K562 (cell line): Measurements from ENCODE around the gene RNF26. TPM values are rescaled to one million over a fixed set of nuclear protein-coding genes. Genes with fewer than 3 reads are reported as not detected.

Source experiments
- CHAMP1 ChIP-seq: fragments of 450-650 bp; IDR thresholded peaks from 2 replicates; pipeline ENCODE4 v1.6.1; 2016; ENCODE audit warnings: mild to moderate bottlenecking
- JUND ChIP-seq, 2 experiments: IDR thresholded peaks; 2 replicates in 1 of 2; 3 replicates in 1 of 2; pipeline ENCODE4 v1.6.1; 2011; ENCODE audit warnings: borderline replicate concordance in 2 of 2, low read depth in 2 of 2, low read length in 2 of 2, improper control_type of control experiment in 1 of 2, missing biosample characterization in 1 of 2, missing genetic modification characterization in 1 of 2, missing genetic modification reagents in 1 of 2
- LEF1 ChIP-seq: fragments of 450-650 bp; IDR thresholded peaks from 2 replicates; pipeline ENCODE4 v1.6.1; 2016; ENCODE audit warnings: mild to moderate bottlenecking
- NFE2 ChIP-seq: IDR thresholded peaks from 2 replicates; pipeline ENCODE4 v1.6.1; 2014; ENCODE audit warnings: antibody characterized with exemption, low read depth
- POLR2AphosphoS5 ChIP-seq: IDR thresholded peaks from 2 replicates; pipeline ENCODE4 v1.6.1; 2011; ENCODE audit warnings: mild to moderate bottlenecking, low read depth, low read length, moderate library complexity; ENCODE audit not compliant: control insufficient read depth, insufficient read depth
- RCOR1 ChIP-seq, 2 experiments: IDR thresholded peaks; 2 replicates each; pipeline ENCODE4 v1.6.1; 2012; ENCODE audit warnings: low read depth in 2 of 2, low read length in 2 of 2, borderline replicate concordance in 1 of 2, improper control_type of control experiment in 1 of 2
- TFAP4 ChIP-seq: sonication (generic); formaldehyde crosslinking; IDR thresholded peaks from 2 replicates; pipeline ENCODE4 v1.8.0; 2022; ENCODE audit warnings: missing genetic modification reagents, mild to moderate bottlenecking, moderate library complexity, borderline replicate concordance
- VEZF1 ChIP-seq: fragments of 200-800 bp; sonication (Bioruptor generic); IDR thresholded peaks from 2 replicates; pipeline ENCODE4 v1.6.1; 2017; ENCODE audit warnings: missing genetic modification characterization, missing compliant biosample characterization
- polyA plus RNA-seq, 8 experiments: library from polyadenylated mRNA; depleted of rRNA in 4 of 8; stranded (reverse) in 5 of 8; unstranded in 3 of 8; fragments of >200 nt; fragmentation: Nextera tagmentation in 2 of 8; fragmentation: Illumina TruSeq in 1 of 8; extraction: Ambion mirVana in 2 of 8; extraction: Trizol in 1 of 8; gene quantifications; 2 replicates each; pipeline versions ENCODE4 v1.2.1 to v1.2.3, GENCODE V29; 2011 to 2014; ENCODE audit warnings: inconsistent platforms in 1 of 8, missing spikeins in 1 of 8
- total RNA-seq, 7 experiments: library from RNA; depleted of rRNA in 6 of 7; stranded (reverse); fragments of >200 nt in 6 of 7; fragmentation: Illumina TruSeq in 2 of 7; extraction: Trizol in 2 of 7; gene quantifications; 2 replicates each; pipeline versions ENCODE4 v1.2.1 to v1.2.3, GENCODE V29; 2011 to 2021; ENCODE audit warnings: low replicate concordance in 1 of 7

The RNF26 gene
- total and polyA plus RNA-seq, 9 of the 15 experiments (the other 6 are each of a cell fraction or from before 2014, with no cell fraction given) = 5.3 to 53.6 (median 12.7) TPM

- TF ChIP-seq TFAP4 (CRISPR knock-in tag) (peak; percentile 77), CHAMP1 (no peak), NFE2 (peak; percentile 32; the same call in 1 of the 2 replicates), JUND (IDR thresholded peaks at IDR 0.05; ENCODE audit: borderline replicate concordance, low read depth, low read length) (peak; percentile 61), JUND (tag; IDR thresholded peaks at IDR 0.05; ENCODE audit: borderline replicate concordance, low read depth, low read length) (no peak), LEF1 (peak; percentile 74), RCOR1 (IDR thresholded peaks at IDR 0.05; ENCODE audit: borderline replicate concordance in 1 of 2, low read depth in 2 of 2, low read length in 2 of 2) (peak in 1 of 2 experiments; percentile 51; a peak in 1 of 4 replicates), VEZF1 (CRISPR knock-in tag) (peak; percentile 83), POLR2AphosphoS5 (0 out of 2 replicates have a peak, but pooled peaks have one; percentile 16)
Observed at GRCh38 chr11:119361056-119361787, 26.9 kb downstream of the RNF26 start (continued).
